Measurements from ENCODE around the gene LNX2. TPM values are rescaled to one million over a fixed set of nuclear protein-coding genes. Genes with fewer than 3 reads are reported as not detected.

The LNX2 gene
- total RNA-seq, 2 donors from 2014 or later: 13.9 to 15.6 TPM

DNA sequence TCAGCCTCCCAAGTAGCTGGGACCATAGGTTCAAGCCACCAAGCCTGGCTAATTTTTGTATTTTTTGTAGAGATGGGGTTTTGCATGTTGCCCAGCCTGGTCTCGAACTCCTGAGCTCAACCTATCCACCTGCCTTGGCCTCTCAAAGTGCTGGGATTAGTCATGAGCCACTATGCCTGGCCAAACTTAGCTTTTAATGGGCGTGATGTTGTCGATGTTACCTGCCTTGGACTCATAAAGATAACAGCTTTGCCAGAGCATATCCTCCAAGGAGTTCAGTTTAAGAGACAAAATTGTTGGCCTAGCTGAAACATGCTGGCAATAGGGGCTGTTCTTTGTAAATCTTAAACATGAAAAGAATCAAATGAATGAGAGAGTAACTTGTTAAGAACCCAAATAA is 14.5 kb upstream of the LNX2 start:
- Histone ChIP-seq H3K9ac (ENCODE audit: extremely low read depth, low read length, poor library complexity, severe bottlenecking) (no peak overlapping the region), H3K9me3 (ENCODE audit: control insufficient read depth, low read length) (no peaks in the 10 kb centered on the region), H3K27me3 (ENCODE audit: control insufficient read depth, insufficient read depth, low read length, poor library complexity, severe bottlenecking) (no peaks in the 10 kb centered on the region), H3K4me1 (ENCODE audit: control insufficient read depth, insufficient read depth, low read length) (no peaks in the 10 kb centered on the region), H3K27ac (ENCODE audit: low read depth, low read length) (no peak overlapping the region), H3K36me3 (ENCODE audit: control insufficient read depth, insufficient read depth, low read length) (peaks cover 7% of the 10 kb centered on the region), H3K4me3 (ENCODE audit: low read length) (no peak overlapping the region)
- Mint-ChIP-seq H3K27ac (no peak overlapping the region), H3K27me3 (ENCODE audit: insufficient read depth) (no peaks in the 10 kb centered on the region), H3K4me3 (no peak overlapping the region), H3K9me3 (no peaks in the 10 kb centered on the region), H3K4me1 (peaks cover 5% of the 10 kb centered on the region), H3K36me3 (ENCODE audit: low read depth) (peaks cover 13% of the 10 kb centered on the region)
- TF ChIP-seq, protein P1, sequence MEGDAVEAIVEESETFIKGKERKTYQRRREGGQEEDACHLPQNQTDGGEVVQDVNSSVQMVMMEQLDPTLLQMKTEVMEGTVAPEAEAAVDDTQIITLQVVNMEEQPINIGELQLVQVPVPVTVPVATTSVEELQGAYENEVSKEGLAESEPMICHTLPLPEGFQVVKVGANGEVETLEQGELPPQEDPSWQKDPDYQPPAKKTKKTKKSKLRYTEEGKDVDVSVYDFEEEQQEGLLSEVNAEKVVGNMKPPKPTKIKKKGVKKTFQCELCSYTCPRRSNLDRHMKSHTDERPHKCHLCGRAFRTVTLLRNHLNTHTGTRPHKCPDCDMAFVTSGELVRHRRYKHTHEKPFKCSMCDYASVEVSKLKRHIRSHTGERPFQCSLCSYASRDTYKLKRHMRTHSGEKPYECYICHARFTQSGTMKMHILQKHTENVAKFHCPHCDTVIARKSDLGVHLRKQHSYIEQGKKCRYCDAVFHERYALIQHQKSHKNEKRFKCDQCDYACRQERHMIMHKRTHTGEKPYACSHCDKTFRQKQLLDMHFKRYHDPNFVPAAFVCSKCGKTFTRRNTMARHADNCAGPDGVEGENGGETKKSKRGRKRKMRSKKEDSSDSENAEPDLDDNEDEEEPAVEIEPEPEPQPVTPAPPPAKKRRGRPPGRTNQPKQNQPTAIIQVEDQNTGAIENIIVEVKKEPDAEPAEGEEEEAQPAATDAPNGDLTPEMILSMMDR (conservative IDR thresholded peaks at IDR 0.05): no peak
- DNase-seq: no peak
- 95 to 96% methylated on average over 2 to 3 of the region's 3 CpGs for WGBS, 2 experiments (ENCODE audit: insufficient coverage in 1 of 2, insufficient read length in 1 of 2)

DNA sequence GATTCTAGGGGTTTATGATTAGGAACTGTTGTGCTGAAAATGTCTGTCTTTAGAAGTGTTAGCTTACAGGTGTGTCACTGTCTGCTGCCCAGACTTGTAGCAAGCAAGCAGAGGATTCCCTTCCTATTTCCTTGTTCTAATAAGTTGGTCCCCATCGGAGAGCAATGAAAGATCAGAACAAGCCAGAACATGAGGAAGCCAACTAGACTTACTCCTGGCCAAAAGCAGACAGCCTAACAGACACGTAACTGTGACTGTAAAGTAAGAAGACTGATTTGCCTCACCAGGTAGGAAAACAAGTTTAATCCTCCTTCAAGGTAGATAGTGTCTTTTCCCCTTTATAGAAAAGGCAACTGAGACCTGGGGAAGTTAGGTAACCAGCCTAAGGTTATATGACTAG is 13.9 kb upstream of the LNX2 start:
- Mint-ChIP-seq H3K36me3 (ENCODE audit: low read depth) (peaks cover 13% of the 10 kb centered on the region), H3K27me3 (ENCODE audit: insufficient read depth) (no peaks in the 10 kb centered on the region), H3K4me1 (peaks cover 5% of the 10 kb centered on the region), H3K27ac (no peak overlapping the region), H3K4me3 (no peak overlapping the region), H3K9me3 (no peaks in the 10 kb centered on the region)
- TF ChIP-seq, protein P1 (conservative IDR thresholded peaks at IDR 0.05): no peak
- Histone ChIP-seq H3K4me3 (ENCODE audit: low read length) (no peak overlapping the region), H3K27ac (ENCODE audit: low read depth, low read length) (no peak overlapping the region), H3K36me3 (ENCODE audit: control insufficient read depth, insufficient read depth, low read length) (peaks cover 7% of the 10 kb centered on the region), H3K4me1 (ENCODE audit: control insufficient read depth, insufficient read depth, low read length) (no peaks in the 10 kb centered on the region), H3K27me3 (ENCODE audit: control insufficient read depth, insufficient read depth, low read length, poor library complexity, severe bottlenecking) (no peaks in the 10 kb centered on the region), H3K9ac (ENCODE audit: extremely low read depth, low read length, poor library complexity, severe bottlenecking) (no peak overlapping the region), H3K9me3 (ENCODE audit: control insufficient read depth, low read length) (no peaks in the 10 kb centered on the region)
- WGBS, 2 experiments (ENCODE audit: insufficient coverage in 1 of 2, insufficient read length in 1 of 2): 88 to 100% methylated on average over 2 of the region's 2 CpGs
- no peak for DNase-seq

DNA sequence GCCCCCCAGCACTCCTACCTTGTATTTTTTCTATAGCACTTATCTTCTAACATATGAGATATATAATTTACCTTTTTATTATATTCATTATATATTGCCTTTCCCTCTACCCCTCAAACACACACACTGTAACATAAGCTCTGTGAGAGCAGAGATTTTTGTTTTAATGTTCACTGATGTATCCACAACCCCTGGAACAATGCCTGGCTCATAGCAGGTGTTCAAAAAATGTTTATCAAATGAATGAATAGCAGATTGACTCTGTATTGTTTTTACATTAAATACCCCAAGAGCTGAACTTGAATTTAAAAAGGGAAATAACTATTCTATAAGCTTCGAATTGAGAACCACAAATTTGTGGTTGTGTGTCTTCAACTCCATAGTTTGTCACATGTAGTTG is 12.3 kb upstream of the LNX2 start:
- no peak for DNase-seq
- no peaks in the 10 kb centered on the region for H3K9me3 Mint-ChIP-seq
- H3K27ac Mint-ChIP-seq: no peak overlapping the region
- WGBS, 2 experiments (ENCODE audit: insufficient coverage in 1 of 2, insufficient read length in 1 of 2): 80 to 90% methylated on average over 1 of the region's 1 CpG
- peaks cover 5% of the 10 kb centered on the region for H3K4me1 Mint-ChIP-seq
- no peak overlapping the region for H3K4me3 Mint-ChIP-seq
- Histone ChIP-seq H3K4me3 (ENCODE audit: low read length) (no peak overlapping the region), H3K27me3 (ENCODE audit: control insufficient read depth, insufficient read depth, low read length, poor library complexity, severe bottlenecking) (no peaks in the 10 kb centered on the region), H3K9me3 (ENCODE audit: control insufficient read depth, low read length) (no peaks in the 10 kb centered on the region), H3K9ac (ENCODE audit: extremely low read depth, low read length, poor library complexity, severe bottlenecking) (no peak overlapping the region), H3K27ac (ENCODE audit: low read depth, low read length) (no peak overlapping the region), H3K36me3 (ENCODE audit: control insufficient read depth, insufficient read depth, low read length) (peaks cover 7% of the 10 kb centered on the region), H3K4me1 (ENCODE audit: control insufficient read depth, insufficient read depth, low read length) (no peaks in the 10 kb centered on the region)
- H3K27me3 Mint-ChIP-seq (ENCODE audit: insufficient read depth): no peaks in the 10 kb centered on the region
- peaks cover 18% of the 10 kb centered on the region for H3K36me3 Mint-ChIP-seq (ENCODE audit: low read depth)
- TF ChIP-seq, protein P1 (conservative IDR thresholded peaks at IDR 0.05): no peak

All from endodermal cell (in vitro differentiated cells).